Measurements from ENCODE around the gene PGBD5.

PGBD5 gene

GRCh38 chr1:230398856-230399255 lies 27.3 kb downstream of the PGBD5 start:
- DNase-seq (ENCODE audit: low read depth in 2 of 3, low spot score in 1 of 3): no peak

DNA sequence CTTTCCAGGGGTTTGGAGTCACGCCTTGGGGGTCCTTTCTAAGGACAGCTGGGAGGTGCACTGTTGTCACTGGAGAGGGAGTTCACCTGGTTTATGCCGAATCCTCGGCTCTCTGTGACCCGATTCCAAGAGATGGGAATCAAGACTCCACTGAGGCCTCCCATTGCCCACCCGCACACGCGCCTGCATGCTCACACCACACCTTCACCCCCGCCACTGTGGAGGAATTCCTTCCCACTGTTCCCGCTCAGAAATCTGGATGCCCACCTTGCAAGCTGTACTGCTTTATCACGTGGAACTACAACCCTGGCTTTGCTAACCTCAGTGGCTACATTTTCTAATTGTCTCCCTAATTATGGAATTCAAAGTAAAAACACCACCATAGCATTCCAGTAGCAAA lies 29.2 kb downstream of the PGBD5 start:
- DNase-seq (ENCODE audit: low read depth in 2 of 3, low spot score in 1 of 3): no peak

DNA sequence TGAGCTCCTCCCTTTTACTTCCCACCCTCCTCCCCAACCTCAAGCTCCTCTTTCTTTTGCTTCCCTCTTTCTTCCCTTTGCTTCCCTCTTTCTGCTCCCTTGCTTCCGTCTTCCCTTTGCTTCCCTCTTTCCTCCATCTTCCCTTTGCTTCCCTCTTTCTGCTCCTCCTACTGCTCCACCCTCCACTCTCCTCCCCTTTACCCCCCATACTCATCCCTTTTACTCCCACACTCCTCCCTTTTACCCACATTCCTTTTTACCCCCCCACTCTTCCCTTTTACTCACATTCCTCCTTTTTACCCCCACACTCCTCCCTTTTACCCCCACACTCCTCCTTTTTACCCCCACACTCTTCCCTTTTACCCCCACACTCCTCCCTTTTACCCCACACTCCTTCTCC lies 30.2 kb downstream of the PGBD5 start:
- DNase-seq (ENCODE audit: low read depth in 2 of 3, low spot score in 1 of 3): no peak

- no peak for DNase-seq (ENCODE audit: low read depth in 2 of 3, low spot score in 1 of 3)
These were observed 31.4 kb downstream of the PGBD5 start for GRCh38 chr1:230394741-230395140.

DNA sequence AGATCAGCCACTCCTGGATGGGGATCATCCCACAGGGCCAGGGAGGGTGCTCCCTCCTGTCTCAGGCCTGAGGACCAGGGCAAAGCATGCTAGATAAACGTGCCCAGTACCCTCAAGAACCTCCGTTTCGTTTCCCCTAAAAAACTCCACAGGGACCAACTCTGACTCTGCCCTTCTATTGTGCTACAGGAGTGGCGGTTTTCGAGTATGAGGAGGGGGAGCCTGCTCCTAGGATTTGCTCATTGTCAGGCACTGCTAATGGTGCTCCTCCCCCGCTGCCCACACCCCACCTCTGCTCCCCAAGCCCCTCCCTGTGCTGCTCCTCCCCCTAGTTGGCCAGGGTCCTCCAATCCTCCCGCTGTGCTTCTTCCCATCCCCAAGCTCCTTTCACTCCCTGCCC lies 32.0 kb downstream of the PGBD5 start:
- no peak for DNase-seq (ENCODE audit: low read depth in 2 of 3, low spot score in 1 of 3)

DNA sequence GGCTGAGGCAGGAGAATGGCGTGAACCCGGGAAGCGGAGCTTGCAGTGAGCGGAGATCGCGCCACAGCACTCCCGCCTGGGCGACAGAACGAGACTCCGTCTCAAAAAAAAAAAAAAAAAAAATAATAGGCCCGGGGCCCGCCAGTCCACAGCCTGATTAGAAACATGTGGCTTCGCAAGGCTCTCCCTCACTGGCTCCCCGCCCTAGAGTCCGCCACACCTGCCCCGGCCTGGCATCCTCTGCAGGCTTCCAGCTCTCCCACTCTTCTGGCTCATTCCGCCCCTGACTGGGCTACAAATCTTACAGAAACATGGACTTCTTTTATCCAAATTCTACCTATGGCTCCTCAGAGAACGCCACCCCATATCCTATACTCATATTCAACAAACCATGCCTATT lies 32.4 kb downstream of the PGBD5 start:
- no peak for DNase-seq (ENCODE audit: low read depth in 2 of 3, low spot score in 1 of 3)

GRCh38 chr1:230392920-230393521 lies 33.1 kb downstream of the PGBD5 start:
- DNase-seq (ENCODE audit: low read depth in 2 of 3, low spot score in 1 of 3): no peak

DNA sequence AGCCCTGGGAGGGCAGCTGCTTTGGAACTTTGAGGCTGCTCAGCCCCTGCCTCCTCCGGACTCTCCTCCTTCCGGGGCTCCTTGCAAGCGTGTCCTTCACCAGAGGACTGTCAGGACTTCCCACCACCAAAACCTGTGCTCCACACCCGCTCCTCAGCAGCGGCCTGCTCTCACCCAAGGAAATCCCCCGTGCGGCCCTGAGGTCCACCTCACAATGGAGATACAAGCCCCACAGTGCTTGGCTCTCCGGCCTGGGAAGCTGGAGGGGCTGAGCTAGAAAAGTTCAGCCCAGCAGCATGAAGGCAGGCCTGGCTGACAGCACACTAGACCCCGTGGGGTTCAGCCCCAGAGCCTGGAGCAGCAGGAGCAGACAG lies 33.6 kb downstream of the PGBD5 start:
- DNase-seq (ENCODE audit: low read depth in 2 of 3, low spot score in 1 of 3): no peak

DNA sequence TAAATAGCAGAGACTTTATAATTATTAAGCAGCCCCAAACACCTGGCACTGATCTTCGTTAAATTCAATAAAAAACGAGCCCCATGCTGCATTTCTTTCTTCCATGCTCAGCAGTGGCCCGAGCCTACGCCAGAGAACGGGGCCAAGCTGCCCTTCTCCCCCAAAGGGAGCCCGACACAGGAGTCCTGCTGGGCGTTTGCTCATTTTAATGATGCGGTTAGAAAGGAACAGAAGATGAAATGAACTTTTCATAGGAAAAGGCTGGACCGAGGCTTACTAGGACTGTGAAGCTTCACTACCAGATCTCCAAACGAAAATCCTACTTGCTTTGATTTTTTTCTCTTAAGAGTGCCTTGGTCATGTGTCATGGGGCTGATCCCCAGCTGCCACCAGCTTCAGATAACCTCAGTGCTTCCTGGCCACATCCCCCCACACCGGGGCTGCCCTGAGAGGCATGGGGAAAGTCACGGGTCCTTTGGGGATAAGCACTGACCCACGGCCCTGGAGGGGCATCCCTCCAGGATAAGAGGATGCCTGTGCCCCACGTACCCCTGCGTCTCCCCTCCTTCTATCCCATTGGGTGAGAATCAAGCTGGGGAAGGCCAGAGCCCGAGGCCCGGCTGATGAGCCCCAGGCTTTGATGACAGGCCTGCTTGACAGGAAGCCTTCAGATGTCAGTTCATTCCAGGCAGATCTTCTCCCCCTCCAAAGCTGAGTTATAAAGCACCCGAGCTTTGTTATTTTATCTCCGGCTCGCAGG lies 34.2 kb downstream of the PGBD5 start:
- DNase-seq (ENCODE audit: low read depth in 2 of 3, low spot score in 1 of 3): no peak

DNA sequence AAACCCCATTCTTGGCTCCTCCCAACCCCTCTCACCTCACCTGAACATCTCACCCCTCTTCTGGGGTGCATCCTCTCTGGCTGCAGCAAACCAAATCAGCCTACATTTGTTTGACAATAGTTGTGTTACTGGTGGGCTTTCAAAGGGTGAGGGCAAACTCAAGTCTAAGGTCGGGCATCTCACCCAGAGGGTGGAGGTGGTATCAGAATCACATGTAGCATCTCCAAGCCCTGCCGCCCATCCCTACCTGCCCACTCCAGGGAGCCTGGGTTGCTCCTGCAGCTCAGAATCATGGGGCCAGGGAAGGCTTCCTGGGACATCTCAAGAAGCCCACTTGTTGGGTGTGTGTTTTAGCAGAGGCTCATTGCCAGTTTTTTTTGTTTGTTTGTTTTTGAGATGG lies 35.8 kb downstream of the PGBD5 start:
- DNase-seq (ENCODE audit: low read depth in 2 of 3, low spot score in 1 of 3): no peak

DNA sequence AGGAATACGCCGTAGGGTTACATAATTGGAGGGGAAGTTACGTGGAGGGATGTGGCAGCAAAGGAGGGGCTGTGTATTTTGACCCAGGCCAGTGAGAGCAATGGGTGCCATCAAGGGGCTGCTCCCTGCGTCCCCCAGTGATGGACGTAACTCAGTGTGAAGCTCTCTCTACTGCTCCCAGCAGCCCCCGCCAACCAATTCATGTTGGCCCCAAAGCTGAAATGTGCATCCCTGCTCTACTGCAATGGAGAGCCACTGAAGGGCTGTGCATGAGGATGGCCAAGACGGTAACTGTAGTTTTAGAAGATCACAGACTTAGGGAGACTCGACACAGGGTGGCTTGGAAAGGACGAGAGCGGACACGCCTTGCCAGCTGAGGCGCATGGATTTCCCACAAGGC lies 38.3 kb downstream of the PGBD5 start:
- DNase-seq (ENCODE audit: low read depth in 2 of 3, low spot score in 1 of 3): no peak

DNA sequence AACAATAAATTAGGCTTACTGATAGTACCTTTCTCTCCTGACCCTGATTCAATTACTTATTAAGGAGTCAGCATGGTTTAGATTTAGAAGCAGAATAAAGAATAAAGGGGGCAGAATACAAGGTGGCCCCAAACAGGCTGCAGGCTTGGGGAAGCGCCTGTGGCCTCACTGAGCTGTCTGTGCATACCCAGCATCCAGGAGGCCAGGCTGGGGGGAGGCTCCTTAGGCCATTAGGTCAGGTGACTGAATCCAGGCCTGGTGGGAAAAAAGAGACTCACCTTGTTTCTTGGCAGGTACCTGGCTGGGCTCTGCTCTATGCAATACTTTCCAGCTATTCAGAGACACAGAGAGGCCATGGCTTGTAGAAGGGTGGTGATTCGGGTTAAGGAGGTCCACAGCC lies 38.8 kb downstream of the PGBD5 start:
- no peak for DNase-seq (ENCODE audit: low read depth in 2 of 3, low spot score in 1 of 3)

- no peak for DNase-seq (ENCODE audit: low read depth in 2 of 3, low spot score in 1 of 3)
These were observed 39.4 kb downstream of the PGBD5 start for GRCh38 chr1:230386637-230387262.

- DNase-seq (ENCODE audit: low read depth in 2 of 3, low spot score in 1 of 3): no peak
These were observed 40.2 kb downstream of the PGBD5 start for GRCh38 chr1:230385930-230386329.

- DNase-seq (ENCODE audit: low read depth in 2 of 3, low spot score in 1 of 3): no peak
These were observed 41.0 kb downstream of the PGBD5 start for GRCh38 chr1:230385158-230385450.

GRCh38 chr1:230384380-230385157 lies 41.6 kb downstream of the PGBD5 start:
- no peak for DNase-seq (ENCODE audit: low read depth in 2 of 3, low spot score in 1 of 3)

- no peak for DNase-seq (ENCODE audit: low read depth in 2 of 3, low spot score in 1 of 3)
These were observed 42.7 kb downstream of the PGBD5 start for GRCh38 chr1:230383425-230383824.

GRCh38 chr1:230382001-230382491 lies 44.1 kb downstream of the PGBD5 start:
- DNase-seq (ENCODE audit: low read depth in 2 of 3, low spot score in 1 of 3): no peak

- DNase-seq (ENCODE audit: low read depth in 2 of 3, low spot score in 1 of 3): no peak
These were observed 44.5 kb downstream of the PGBD5 start for GRCh38 chr1:230381585-230381984.

DNA sequence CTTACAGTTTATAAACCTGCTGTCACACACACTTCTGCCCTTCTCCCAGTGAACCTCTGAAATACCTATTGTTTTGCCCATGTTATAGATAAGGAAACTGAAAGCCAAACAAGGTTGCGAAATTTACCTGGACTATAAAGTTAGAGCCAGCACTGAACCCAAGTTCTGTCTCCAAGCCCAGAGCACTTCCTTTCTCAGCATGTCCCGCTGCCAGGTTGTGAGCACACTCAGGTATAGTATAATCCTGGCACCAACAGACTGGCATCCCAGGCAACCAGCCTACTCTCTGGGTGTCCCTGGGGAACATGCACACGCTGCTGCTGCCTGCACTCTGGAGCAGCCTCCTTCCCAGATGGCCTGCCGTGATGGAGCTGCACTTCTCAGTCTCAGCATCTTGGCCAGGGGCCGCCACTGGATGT lies 45.1 kb downstream of the PGBD5 start:
- DNase-seq (ENCODE audit: low read depth in 2 of 3, low spot score in 1 of 3): no peak

- no peak for DNase-seq (ENCODE audit: low read depth in 2 of 3, low spot score in 1 of 3)
These were observed 46.2 kb downstream of the PGBD5 start for GRCh38 chr1:230379928-230380327.

- DNase-seq (ENCODE audit: low read depth in 2 of 3, low spot score in 1 of 3): no peak
These were observed 46.7 kb downstream of the PGBD5 start for GRCh38 chr1:230379462-230379861.

Measured in stimulated activated CD4-positive, alpha-beta T cell treated with anti-CD3 and anti-CD28 coated beads, Interleukin-12 subunit alpha, Interleukin-12 subunit beta, amount 100 ng/mL, for 48 hours (primary cell).